ENCODE results near the gene CACNG5.

Gene CACNG5

GRCh38 chr17:66893382-66893781 is 58.5 kb downstream of the CACNG5 start:
- CTCF ChIA-PET: no interaction called here
- TF ChIP-seq BCL11B (tag by site-specific recombination; IDR thresholded peaks at IDR 0.05; ENCODE audit: low read depth) (no peak), ZNF114 (tag by site-specific recombination; IDR thresholded peaks at IDR 0.05) (no peak), ZNF510 (tag by site-specific recombination; IDR thresholded peaks at IDR 0.05; ENCODE audit: insufficient replicate concordance) (no peak), ZBTB48 (tag by site-specific recombination; IDR thresholded peaks at IDR 0.05) (no peak), ZNF274 (IDR thresholded peaks at IDR 0.05; ENCODE audit: low read length) (no peak), ZNF274 (tag by site-specific recombination; IDR thresholded peaks at IDR 0.05; ENCODE audit: borderline replicate concordance) (no peak), ZNF544 (tag by site-specific recombination; IDR thresholded peaks at IDR 0.05) (no peak), ZFP37 (tag by site-specific recombination; IDR thresholded peaks at IDR 0.05) (no peak), GLI4 (tag by site-specific recombination; IDR thresholded peaks at IDR 0.05) (no peak), ZNF174 (tag by site-specific recombination; IDR thresholded peaks at IDR 0.05) (no peak), ZNF391 (tag by site-specific recombination; IDR thresholded peaks at IDR 0.05; ENCODE audit: borderline replicate concordance, low read depth) (no peak), ZNF48 (tag by site-specific recombination; IDR thresholded peaks at IDR 0.05) (no peak), ZNF677 (tag by site-specific recombination; IDR thresholded peaks at IDR 0.05) (no peak), ELK4 (IDR thresholded peaks at IDR 0.05; ENCODE audit: borderline replicate concordance, low read depth, low read length) (no peak), ZNF426 (tag by site-specific recombination; IDR thresholded peaks at IDR 0.05) (no peak), ZNF155 (tag by site-specific recombination; IDR thresholded peaks at IDR 0.05) (no peak)
- TF ChIP-seq, protein P1, sequence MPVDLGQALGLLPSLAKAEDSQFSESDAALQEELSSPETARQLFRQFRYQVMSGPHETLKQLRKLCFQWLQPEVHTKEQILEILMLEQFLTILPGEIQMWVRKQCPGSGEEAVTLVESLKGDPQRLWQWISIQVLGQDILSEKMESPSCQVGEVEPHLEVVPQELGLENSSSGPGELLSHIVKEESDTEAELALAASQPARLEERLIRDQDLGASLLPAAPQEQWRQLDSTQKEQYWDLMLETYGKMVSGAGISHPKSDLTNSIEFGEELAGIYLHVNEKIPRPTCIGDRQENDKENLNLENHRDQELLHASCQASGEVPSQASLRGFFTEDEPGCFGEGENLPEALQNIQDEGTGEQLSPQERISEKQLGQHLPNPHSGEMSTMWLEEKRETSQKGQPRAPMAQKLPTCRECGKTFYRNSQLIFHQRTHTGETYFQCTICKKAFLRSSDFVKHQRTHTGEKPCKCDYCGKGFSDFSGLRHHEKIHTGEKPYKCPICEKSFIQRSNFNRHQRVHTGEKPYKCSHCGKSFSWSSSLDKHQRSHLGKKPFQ (tag by site-specific recombination; IDR thresholded peaks at IDR 0.05): no peak
- TF ChIP-seq, protein P2, sequence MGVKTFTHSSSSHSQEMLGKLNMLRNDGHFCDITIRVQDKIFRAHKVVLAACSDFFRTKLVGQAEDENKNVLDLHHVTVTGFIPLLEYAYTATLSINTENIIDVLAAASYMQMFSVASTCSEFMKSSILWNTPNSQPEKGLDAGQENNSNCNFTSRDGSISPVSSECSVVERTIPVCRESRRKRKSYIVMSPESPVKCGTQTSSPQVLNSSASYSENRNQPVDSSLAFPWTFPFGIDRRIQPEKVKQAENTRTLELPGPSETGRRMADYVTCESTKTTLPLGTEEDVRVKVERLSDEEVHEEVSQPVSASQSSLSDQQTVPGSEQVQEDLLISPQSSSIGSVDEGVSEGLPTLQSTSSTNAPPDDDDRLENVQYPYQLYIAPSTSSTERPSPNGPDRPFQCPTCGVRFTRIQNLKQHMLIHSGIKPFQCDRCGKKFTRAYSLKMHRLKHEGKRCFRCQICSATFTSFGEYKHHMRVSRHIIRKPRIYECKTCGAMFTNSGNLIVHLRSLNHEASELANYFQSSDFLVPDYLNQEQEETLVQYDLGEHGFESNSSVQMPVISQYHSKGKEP (tag by site-specific recombination; IDR thresholded peaks at IDR 0.05): no peak

GRCh38 chr17:66893863-66894262 is 58.9 kb downstream of the CACNG5 start:
- H3K9me3 ChIP-seq (ENCODE audit: control insufficient read depth, insufficient read depth, low read depth, low read length): no peaks in the 10 kb centered on the region
- ChIA-PET POLR2A (no interaction called here), CTCF (no interaction called here)
- no peak overlapping the region for H3K4me3 ChIP-seq (ENCODE audit: low read depth, low read length)
- no peak overlapping the region for H3K27ac ChIP-seq (ENCODE audit: extremely low read depth, low read depth, low read length)
- TF ChIP-seq PBX3 (CRISPR knock-in tag; IDR thresholded peaks at IDR 0.05) (no peak), SCRT2 (tag by site-specific recombination; IDR thresholded peaks at IDR 0.05) (0 out of 2 replicates have a peak, but pooled peaks have one; percentile 16)
- H3K36me3 ChIP-seq (ENCODE audit: control insufficient read depth in 2 of 2, insufficient read depth in 1 of 2, low read length in 2 of 2): no peaks in the 10 kb centered on the region
- H3K4me1 ChIP-seq (ENCODE audit: control insufficient read depth, insufficient read depth, low read length): no peaks in the 10 kb centered on the region

More at GRCh38 chr17:66893382-66893781, 58.5 kb downstream of the CACNG5 start:
- POLR2A ChIA-PET: no interaction called here
- Histone ChIP-seq H3K4me1 (ENCODE audit: control insufficient read depth, insufficient read depth, low read length) (no peaks in the 10 kb centered on the region), H3K4me3 (ENCODE audit: low read depth, low read length) (no peak overlapping the region), H3K36me3 (ENCODE audit: control insufficient read depth in 2 of 2, insufficient read depth in 1 of 2, low read length in 2 of 2) (no peaks in the 10 kb centered on the region), H3K27ac (ENCODE audit: extremely low read depth, low read depth, low read length) (no peak overlapping the region), H3K9me3 (ENCODE audit: control insufficient read depth, insufficient read depth, low read depth, low read length) (no peaks in the 10 kb centered on the region)
